Measurements from ENCODE around the gene AFDN.
"Not testable (repeated sequence)": the region's sequence is repeated elsewhere in the genome, so short reads cannot be mapped to it uniquely, and the experiment has no call there.

The AFDN gene

DNA sequence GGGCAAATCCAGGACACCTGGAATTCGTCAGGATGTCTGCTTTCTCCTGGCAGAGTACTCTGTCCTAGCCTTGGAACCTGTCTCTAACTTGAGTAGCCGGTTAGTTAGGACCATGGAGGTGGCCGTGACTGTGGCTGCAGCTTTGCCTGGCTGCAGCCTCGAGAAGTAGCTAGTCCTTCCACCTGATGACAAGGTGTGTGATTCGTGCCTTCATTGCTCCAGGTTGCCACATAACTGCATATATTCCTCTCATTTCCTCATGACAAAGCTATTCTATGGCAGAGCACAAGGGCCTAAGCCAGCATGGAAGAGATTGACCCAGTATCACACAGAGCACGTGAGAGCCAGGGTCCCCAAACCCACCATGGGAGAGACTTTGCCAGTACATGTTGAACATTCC, 130.9 kb downstream of the AFDN start:
- DNase-seq = no peak

DNA sequence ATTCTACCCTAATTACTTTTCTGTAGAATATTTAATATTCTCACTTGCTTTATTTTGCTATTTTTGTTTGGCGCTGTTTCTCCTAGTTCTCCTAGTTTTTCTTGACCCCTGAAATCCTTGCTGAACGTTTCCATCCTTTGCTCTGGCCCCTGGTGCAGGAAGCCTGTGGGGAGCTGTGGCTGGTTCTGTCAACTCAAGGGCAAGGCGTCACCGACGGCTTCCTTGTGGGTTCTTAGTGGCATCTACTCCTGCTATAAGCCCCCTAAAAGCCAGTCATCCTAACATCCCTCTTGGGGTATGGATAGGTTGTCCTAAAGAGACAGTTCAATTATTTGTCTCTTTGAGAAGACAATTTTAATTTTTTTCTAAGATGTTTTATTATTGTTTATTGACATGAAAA, 133.9 kb downstream of the AFDN start:
- no peak for DNase-seq

DNA sequence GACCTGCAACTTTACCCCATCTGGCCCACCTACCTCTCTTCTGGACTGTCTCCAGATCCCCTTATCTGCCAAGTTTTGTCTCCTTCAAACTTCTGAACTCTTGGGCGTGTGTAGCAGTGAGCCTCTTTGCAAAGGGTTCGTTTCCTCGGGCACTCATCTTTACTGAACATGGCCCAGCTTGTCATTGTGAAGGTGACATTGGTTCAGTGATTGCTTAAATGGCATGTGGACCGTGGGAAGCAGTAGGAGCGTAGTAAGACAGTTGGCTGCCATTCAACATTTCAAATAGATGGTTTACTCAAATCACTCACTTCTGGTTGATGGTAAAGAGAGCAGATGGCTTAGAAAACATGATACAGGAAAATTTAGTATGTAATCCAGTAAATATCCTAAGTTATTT, 136.0 kb downstream of the AFDN start:
- DNase-seq = no peak

DNA sequence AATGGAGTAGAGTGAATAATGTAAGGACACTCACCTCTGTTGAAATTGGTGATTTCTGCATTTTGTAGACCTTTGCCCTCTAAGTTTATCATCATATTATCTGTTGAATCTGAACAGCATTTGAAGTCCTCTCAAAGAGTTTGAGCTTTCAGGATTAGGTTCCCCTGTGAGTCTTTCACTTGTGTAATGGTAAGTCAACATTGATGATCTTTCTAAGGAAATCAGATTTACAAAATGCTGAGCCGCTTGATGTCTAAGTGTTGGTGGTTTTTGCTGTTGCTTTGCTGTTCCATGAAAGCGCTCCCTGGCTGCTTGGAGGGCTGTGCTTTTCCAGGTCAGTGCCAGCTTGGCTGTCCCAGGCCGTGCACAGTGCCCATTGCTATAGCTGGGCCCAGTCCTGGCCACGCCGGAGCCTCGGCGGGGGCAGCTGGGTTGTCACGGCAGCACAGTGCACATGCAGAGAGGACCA, 136.9 kb downstream of the AFDN start:
- no peak for DNase-seq

DNA sequence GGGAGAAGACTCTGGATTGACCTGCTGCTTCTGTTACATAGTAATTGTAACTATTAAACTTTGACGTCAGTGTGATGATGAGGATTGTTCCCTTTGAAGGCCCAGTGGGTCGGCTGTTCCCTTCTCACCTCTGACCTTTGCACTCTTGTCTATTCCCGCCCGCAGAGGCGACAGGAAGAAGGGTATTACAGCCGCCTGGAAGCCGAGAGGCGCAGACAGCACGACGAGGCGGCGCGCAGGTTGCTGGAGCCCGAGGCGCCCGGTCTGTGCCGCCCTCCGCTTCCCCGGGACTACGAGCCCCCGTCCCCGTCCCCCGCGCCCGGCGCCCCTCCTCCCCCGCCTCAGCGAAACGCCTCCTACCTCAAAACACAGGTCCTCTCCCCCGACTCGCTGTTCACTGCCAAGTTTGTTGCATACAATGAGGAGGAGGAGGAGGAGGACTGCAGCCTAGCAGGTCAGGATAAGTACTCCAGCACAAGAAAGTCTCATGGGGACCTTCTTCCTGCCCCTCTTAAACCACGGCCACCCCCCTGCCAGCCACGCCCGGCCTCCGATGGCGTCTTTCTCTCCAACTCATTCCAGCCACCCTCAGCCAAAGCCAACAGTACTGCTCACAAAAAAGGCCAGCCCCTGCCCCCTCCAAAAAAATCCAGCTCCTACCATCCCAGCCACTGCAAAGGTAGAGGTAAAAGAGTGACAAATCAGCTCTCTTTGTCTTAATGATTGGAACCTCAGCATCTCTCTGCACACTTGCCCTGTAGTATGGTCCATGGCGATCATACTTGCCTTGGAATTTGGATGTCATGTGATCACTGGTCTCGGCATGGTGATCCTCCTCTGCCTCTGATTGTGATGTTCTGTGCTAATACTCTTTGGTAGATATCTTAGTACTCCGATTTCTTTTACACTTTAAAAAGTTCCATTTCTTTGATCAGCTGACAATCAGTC, 139.2 kb downstream of the AFDN start:
- no peak for DNase-seq

DNA sequence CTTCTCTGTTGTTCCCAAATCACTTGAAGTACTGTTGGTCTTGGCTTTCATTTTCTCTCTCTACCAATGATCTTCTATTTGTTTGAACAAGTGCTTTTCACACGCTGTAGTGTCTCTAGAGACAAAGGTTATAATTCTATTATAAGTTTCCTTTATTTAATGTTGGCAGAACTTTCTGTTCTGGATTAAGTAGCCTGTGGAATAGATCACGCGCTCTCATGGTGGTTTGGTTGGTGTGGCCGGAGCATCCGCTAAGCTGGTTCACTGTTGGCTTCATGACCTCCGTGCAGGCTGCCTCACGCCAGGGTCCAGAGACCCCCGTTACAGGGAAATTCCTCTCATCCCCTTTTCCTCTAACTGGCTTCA, 139.8 kb downstream of the AFDN start:
- DNase-seq = no peak

DNA sequence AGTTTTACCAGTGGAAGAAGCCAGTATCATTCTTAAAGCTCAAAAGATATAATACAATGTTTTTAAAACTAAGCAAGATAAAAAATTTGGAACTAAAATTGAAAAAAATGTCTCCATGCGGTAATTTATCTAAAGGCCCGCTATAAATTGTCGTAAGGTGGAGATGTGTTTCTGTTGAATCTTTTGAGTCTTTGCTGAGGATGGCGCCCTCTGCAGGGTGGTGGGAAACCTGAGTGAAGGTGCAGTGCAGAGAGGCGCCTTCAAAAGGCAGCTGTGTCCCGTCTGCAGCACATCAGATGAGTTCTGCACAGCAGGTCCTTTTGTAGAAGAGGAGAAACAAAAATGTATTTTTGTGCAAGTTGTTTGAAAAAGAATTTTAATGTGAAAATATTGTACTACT, 141.4 kb downstream of the AFDN start:
- no peak for DNase-seq

DNA sequence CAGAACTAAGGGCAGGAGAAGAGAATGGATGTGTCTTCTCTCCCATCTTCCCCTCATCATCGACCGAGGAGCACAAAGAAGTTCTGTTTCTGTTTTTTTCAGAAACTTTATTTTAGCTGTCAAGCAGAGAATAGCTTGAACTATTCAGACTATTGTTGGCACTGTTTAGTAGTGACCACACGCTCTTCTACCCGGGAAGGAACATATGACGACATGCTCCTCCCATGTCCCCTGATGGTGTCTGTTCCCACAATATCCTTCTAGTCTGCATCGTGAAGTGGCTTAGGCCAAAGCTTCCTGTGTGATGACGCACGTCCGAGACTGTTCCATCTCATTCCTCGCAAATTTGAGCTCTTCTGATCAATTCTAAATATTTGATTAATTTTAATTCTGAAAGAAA, 143.5 kb downstream of the AFDN start:
- no peak for DNase-seq

DNA sequence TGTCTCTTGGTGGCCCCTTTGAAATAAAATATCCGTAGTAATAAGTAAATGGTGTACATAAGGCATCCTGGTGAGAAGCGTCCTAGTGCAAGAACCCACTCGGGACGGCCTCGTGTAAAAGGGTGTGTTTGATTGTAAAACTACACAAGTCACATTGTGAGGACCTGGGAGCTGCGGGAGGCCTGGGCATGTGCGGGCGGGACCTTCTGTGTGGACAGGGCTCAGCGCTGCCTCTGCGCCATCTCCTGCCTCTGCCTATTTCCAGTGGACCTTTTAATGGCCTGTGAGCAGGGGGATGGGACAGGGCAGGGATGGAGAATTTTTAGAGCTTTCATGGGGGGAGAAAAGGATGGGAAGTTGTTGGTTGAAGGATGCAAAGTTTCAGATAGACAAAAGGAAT, 145.5 kb downstream of the AFDN start:
- DNase-seq = no peak

DNA sequence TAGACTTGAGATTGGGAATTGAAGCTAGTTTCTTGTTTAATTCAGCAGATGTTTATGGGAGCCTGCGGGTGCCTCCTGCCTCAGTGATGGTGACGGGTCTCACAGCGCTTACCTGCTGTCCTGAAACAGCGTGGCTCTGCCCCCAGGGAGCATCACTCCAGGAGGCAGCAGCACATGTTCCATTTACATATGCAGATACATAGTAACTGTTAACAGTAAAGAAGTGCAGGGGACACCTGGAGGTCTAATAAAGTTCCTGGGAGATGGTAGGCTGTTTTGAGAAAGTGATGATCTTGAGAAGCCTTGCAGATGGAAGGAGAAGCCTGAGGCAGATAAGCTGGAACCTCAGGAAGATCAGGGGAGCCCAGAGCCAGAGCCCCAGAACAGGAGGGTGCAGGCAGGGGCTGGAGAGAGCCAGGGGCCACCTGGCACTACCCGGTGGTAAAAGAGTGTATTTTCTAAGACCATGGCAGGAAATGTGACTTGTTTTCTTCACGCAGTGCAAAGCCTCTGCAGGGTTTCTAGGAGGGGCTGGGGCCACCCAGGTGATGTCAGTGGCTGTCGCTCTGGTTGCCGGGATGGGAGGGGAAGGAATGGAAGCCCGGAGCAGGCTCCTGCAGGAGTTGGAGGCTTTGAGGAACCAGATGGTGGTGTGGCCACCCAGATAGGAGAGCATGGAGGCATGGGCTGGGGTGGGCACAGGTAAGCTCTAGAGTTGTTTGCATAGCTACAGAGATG, 146.6 kb downstream of the AFDN start:
- no peak for DNase-seq

DNA sequence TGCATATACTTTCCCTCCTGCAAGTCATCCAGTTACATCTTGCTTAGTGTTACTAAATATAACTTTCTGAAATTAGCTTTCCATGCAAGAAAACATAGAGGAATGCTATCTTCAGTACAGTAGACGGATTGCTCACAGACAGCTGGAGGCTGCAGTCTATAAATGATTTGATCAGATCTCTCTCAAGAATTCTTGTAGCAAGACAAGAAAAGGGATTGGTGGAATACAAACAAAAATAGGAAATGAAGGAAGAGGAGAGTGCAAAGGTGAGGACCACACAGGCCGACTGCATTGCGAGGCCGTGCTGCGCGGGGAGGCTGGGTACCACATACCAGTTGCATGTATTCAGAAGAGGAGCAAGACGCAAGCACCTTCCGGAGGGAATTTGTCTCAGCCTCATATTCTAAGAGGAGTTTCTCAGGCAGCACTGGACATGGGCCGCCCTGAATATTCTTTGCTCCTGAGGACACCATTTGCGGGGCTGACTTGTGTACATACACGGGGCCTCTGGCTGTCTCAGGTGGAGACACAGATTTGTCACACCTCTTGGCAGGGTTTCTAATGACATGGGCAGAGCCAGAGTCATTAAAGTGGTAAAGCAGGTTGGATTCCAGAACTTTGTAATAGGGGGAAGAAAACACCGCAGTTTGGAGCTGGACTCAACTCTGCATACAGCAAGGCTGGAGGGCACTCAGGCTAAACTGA, 148.1 kb downstream of the AFDN start:
- DNase-seq = no peak

DNA sequence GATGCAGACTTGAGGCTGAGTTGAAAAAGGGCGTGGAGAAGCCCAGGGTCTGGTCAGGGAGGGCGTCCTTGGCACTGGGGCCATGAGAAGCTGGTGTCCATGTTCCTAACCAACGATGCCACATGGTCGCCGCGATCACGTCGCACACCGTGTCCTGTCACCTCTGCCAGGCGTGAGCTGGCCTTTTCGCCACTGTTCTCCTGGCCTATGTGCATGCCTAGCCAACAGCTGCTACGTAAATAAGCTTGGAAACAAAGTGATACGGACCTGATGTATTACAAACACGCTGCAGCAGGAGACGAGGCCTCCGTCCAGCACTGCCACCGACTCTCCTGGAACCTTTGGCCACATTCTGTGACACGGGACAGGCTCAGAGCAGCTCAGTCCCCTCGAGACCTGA, 148.7 kb downstream of the AFDN start:
- no peak for DNase-seq

DNA sequence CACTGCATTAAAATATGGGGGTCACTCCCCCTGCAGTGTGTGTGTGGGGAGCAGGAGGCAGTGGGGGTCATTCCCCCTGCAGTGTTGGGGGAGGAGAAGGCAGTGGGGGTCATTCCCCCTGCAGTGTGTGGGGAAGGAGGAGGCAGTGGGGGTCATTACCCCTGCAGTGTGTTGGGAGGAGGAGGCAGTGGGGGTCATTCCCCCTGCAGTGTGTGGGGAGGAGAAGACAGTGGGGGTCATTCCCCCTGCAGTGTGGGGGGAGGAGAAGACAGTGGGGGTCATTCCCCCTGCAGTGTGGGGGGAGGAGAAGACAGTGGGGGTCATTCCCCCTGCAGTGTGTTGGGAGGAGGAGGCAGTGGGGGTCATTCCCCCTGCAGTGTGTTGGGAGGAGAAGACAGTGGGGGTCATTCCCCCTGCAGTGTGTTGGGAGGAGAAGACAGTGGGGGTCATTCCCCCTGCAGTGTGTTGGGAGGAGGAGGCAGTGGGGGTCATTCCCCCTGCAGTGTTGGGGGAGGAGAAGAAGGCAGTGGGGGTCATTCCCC, 149.5 kb downstream of the AFDN start:
- not testable (repeated sequence) for DNase-seq

DNA sequence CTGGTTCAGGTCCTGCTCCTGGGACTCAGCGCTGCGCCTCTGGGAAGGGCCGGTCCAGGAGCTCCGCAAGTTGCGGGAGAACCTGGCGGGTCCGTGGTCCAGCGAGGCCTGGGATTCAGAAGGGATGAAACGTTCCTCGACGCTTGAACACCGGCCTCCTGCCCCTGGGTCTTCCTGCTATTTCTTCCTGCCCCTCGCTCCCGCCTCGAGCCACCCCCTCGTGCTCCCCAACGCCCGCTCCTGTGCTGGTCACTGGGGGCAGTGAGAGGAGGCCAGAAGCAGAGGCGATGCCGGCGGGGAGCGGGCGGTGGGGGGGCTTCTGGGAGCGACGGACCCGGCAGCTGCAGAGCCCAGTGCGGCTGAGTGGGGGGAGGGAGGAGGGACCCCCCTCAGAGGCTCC, 150.0 kb downstream of the AFDN start:
- DNase-seq = no peak

DNA sequence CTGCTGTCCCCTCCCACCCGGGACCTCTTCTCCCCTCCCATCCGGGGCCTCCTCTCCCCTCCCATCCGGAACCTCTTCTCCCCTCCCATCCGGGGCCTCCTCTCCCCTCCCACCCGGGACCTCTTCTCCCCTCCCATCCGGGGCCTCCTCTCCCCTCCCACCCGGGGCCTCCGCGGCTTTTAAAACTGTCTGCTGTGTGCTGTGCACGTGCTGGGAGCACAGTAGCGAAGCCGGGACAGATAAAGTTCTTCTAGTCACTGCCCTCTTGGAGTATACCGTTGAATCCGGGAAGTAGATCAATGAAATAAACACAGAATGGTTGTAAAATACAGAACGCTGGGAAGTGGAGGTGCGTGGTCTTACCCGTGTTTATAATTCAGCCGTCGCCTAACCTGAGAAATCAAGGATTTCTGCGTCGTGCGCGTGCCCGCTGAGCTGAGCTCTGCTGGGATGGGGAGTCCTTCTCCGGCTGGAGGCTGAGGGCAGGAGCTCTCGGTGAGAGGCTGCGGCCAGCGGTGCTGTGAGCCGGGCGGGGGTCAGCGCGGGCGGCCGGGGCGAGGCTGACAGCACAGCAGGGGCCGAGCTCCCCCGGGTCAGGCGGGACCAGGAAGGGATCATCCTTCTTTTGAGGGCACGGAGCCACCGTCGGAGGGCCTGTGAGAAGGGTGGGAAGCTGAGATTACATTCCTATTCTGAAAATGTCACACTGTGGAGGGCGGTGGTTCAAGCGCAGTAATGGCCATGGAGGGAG, 151.2 kb downstream of the AFDN start:
- no peak for DNase-seq

DNA sequence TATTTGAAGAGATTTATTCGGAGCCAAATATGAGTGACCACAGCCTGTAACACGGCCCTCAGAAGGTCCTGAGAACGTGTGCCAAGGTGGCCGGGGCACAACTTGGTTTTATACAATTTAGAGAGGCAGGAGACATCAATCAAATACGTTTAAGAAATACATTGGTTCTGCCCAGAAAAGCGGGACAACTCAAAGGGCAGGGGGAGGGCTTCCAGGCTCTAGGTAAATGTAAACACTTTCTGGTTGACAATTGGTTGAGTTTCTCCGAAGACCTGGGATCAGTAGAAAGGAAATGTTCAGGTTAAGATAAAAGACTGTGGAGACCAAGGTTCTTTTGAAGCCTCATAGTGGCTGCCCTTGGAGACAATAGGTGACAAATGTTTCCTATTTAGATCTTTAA, 151.9 kb downstream of the AFDN start:
- DNase-seq = no peak

DNA sequence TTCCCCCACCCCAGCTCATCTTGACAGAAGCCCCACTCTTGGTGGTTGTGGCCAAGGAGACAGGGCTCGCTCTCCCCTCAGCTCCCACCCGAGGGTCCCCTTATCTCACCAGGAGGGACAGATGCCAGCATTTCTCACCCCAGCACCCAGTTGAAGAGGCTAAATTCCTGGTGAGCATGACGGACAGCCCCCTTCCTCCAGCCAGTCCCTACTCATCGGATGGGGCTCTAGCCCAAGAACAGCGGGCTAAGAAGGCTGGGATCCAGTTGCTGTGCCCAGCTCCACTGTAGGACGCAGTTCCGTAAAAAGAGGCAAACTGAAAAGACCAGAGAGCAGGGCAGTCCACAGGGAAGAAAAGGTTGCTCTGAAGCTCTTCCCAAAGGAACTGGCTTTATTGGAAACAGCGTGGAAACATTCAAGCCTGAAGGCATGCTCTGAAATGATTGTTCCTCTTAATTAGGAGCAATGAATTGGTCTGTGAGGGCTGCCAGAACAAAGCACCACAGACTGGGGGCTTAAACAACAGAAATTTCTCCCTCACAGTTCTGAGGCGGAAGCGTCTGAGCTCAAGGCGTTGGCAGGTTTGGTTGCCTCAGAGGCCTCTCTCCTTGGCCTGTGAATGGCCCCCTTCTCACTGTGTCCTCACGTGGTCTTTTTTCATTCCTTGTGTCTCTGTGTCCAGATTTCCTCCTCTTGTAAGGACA, 152.9 kb downstream of the AFDN start:
- DNase-seq = no peak

DNA sequence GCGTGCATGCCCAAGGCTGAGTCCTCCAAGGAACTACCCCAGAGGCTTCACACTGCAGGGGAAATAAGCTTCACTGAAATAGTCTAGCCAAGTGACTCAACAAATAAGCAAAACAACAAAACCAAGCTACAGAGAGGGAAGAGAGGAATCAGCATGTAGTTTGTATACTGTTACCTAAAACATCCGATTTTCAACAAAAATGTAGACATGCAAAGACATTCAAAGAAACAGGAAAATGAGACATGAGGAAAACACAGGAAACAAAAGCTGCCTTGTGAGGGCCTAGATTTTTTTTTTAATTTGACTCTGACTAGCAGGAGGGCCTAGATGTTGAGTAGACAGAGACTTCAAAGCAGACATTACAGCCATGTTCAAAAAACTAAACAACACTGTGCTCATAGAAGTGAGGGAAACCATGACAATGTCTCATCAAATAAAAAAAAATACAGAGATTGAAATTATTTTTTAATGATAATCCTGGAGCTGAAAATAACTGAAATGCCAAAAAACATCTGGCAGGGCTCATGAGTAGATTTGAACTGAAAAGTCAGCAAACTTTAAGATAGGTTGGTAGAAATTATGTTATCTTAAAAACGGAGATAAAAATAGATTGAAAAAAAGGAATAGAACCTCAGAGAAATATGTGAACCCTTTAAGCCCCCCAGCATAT, 154.3 kb downstream of the AFDN start:
- no peak for DNase-seq

DNA sequence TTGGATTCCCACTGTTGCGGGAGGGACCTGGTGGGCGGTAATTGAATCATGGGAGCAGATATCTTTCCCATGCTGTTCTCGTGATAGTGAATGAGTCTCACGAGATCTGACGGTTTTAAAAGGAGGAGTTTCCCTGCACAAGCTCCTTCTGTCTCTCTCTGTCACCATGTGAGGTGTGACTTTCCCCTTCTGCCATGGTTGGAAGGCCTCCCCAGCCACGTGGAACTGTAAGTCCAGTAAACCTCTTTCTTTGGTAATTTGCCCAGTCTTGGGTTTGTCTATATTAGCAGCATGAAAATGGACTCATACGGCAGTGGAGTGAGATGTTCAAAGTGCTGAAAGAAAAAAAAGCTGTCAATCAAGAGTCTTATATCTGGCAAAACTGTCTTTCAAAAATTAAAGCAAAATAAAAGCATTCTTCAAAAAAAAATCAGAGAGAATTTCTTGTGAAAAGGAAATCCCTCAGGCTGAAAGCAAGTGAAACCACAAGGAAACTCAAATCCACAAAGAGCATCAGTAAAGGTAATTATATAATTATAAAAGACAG, 155.3 kb downstream of the AFDN start:
- no peak for DNase-seq

DNA sequence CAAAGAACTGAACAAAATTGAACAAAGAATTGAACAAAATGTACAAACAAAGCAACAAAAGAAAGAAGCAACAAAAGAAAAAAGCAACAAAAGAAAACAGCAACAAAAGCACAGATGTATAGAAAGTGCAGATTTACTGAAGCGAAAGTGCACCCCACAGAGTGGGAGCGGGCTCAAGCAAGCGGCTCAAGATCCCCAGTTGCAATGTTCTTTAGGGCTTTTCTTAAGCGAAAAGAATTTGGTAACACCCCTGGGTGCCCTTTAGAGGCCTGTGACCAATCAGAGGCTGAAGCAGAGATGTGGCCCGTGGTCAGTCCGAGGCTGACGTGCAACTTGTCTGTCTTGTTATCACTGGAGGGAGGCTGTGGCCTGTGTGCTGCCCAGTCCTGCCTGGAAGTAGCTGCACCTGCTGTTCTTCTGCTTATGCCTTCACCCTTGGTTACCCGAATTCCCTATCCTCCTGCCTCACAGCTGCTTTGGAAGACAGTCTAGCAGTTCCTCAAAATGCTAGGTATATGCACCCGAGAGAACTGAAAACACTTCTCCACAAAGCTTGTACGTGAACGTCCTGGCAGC, 157.5 kb downstream of the AFDN start:
- no peak for DNase-seq

All from NCI-H1930 (cell line).